Rectal smooth muscle tissue (tissue), 1 donor: ENCODE data around the gene SCYGR3.

Source experiments
- H3K27ac ChIP-seq: one replicate; pipeline ENCODE4 v1.7.0; 2013; ENCODE audit warnings: low read depth, low read length, inconsistent platforms
- H3K27me3 ChIP-seq: one replicate; pipeline ENCODE4 v1.7.0; 2013; ENCODE audit warnings: low read length; ENCODE audit not compliant: control insufficient read depth, insufficient read depth
- H3K36me3 ChIP-seq: one replicate; pipeline ENCODE4 v1.7.0; 2013; ENCODE audit warnings: low read length; ENCODE audit not compliant: control insufficient read depth, insufficient read depth
- H3K4me1 ChIP-seq: one replicate; pipeline ENCODE4 v1.7.0; 2013; ENCODE audit warnings: low read length; ENCODE audit not compliant: control insufficient read depth, insufficient read depth
- H3K4me3 ChIP-seq: one replicate; pipeline ENCODE4 v1.7.0; 2013; ENCODE audit warnings: low read length
- H3K9ac ChIP-seq: one replicate; pipeline ENCODE4 v1.7.0; 2013; ENCODE audit warnings: low read length

The SCYGR3 gene

GRCh38 chr2:227627769-227628168 lies 13.1 kb upstream of the SCYGR3 start:
- no peak overlapping the region for H3K4me3 ChIP-seq
- no peak overlapping the region for H3K27ac ChIP-seq
- H3K36me3 ChIP-seq = no peaks in the 10 kb centered on the region
- H3K4me1 ChIP-seq = no peaks in the 10 kb centered on the region
- no peak overlapping the region for H3K9ac ChIP-seq
- H3K27me3 ChIP-seq = no peaks in the 10 kb centered on the region

- no peaks in the 10 kb centered on the region for H3K4me1 ChIP-seq
- H3K9ac ChIP-seq = no peak overlapping the region
- H3K27me3 ChIP-seq = no peaks in the 10 kb centered on the region
- no peaks in the 10 kb centered on the region for H3K36me3 ChIP-seq
- no peak overlapping the region for H3K27ac ChIP-seq
- H3K4me3 ChIP-seq = no peak overlapping the region
Observed at GRCh38 chr2:227626580-227627151, 12.0 kb upstream of the SCYGR3 start.

- Histone ChIP-seq H3K4me1 (no peaks in the 10 kb centered on the region), H3K4me3 (no peak overlapping the region), H3K36me3 (no peaks in the 10 kb centered on the region), H3K27ac (no peak overlapping the region), H3K9ac (no peak overlapping the region), H3K27me3 (no peaks in the 10 kb centered on the region)
Observed at GRCh38 chr2:227625420-227625819, 10.8 kb upstream of the SCYGR3 start.

GRCh38 chr2:227623226-227623625 lies 8.6 kb upstream of the SCYGR3 start:
- no peak overlapping the region for H3K27ac ChIP-seq
- H3K36me3 ChIP-seq = no peaks in the 10 kb centered on the region
- no peaks in the 10 kb centered on the region for H3K4me1 ChIP-seq
- no peak overlapping the region for H3K9ac ChIP-seq
- H3K27me3 ChIP-seq = no peaks in the 10 kb centered on the region
- H3K4me3 ChIP-seq = no peak overlapping the region

- Histone ChIP-seq H3K4me1 (no peaks in the 10 kb centered on the region), H3K27ac (no peak within 1 kb of the TSS), H3K4me3 (no peak within 1 kb of the TSS), H3K36me3 (no peaks in the 10 kb centered on the region), H3K27me3 (no peaks in the 10 kb centered on the region), H3K9ac (no peak within 1 kb of the TSS)
Observed at GRCh38 chr2:227617316-227618230, 2.9 kb upstream of the SCYGR3 start, which contains the start of gene SCYGR4. SCYGR4 (plus strand) TSS chr2:227617498; CDS start chr2:227617498, 0 bp downstream.

GRCh38 chr2:227616631-227617030 lies 2.0 kb upstream of the SCYGR3 start:
- H3K4me1 ChIP-seq = no peaks in the 10 kb centered on the region

GRCh38 chr2:227615906-227616305 lies 1.3 kb upstream of the SCYGR3 start:
- no peaks in the 10 kb centered on the region for H3K4me1 ChIP-seq
- H3K36me3 ChIP-seq = no peaks in the 10 kb centered on the region
- no peak overlapping the region for H3K9ac ChIP-seq
- H3K4me3 ChIP-seq = no peak overlapping the region
- H3K27me3 ChIP-seq = no peaks in the 10 kb centered on the region
- no peak overlapping the region for H3K27ac ChIP-seq

More at GRCh38 chr2:227616631-227617030, 2.0 kb upstream of the SCYGR3 start:
- no peak overlapping the region for H3K9ac ChIP-seq
- H3K27ac ChIP-seq = no peak overlapping the region
- H3K36me3 ChIP-seq = no peaks in the 10 kb centered on the region
- no peak overlapping the region for H3K4me3 ChIP-seq
- no peaks in the 10 kb centered on the region for H3K27me3 ChIP-seq

GRCh38 chr2:227615181-227615580 lies 541 bp upstream of the SCYGR3 start:
- Histone ChIP-seq H3K9ac (no peak overlapping the region), H3K27ac (no peak overlapping the region), H3K27me3 (no peaks in the 10 kb centered on the region), H3K4me3 (no peak overlapping the region), H3K36me3 (no peaks in the 10 kb centered on the region), H3K4me1 (no peaks in the 10 kb centered on the region)

GRCh38 chr2:227614246-227614645 lies 394 bp downstream of the SCYGR3 start:
- no peak overlapping the region for H3K9ac ChIP-seq
- H3K27ac ChIP-seq = no peak overlapping the region
- no peaks in the 10 kb centered on the region for H3K4me1 ChIP-seq
- H3K36me3 ChIP-seq = no peaks in the 10 kb centered on the region
- H3K4me3 ChIP-seq = no peak overlapping the region
- H3K27me3 ChIP-seq = no peaks in the 10 kb centered on the region

GRCh38 chr2:227613272-227613660 lies 1.4 kb downstream of the SCYGR3 start:
- no peak overlapping the region for H3K27ac ChIP-seq
- no peak overlapping the region for H3K9ac ChIP-seq
- H3K36me3 ChIP-seq = no peaks in the 10 kb centered on the region
- no peaks in the 10 kb centered on the region for H3K4me1 ChIP-seq
- H3K27me3 ChIP-seq = no peaks in the 10 kb centered on the region
- no peak overlapping the region for H3K4me3 ChIP-seq

GRCh38 chr2:227612546-227613271 lies 1.9 kb downstream of the SCYGR3 start:
- Histone ChIP-seq H3K27me3 (no peaks in the 10 kb centered on the region), H3K36me3 (no peaks in the 10 kb centered on the region), H3K27ac (no peak overlapping the region), H3K4me1 (no peaks in the 10 kb centered on the region), H3K4me3 (no peak overlapping the region), H3K9ac (no peak overlapping the region)

- no peaks in the 10 kb centered on the region for H3K27me3 ChIP-seq
- no peaks in the 10 kb centered on the region for H3K36me3 ChIP-seq
- no peak overlapping the region for H3K9ac ChIP-seq
- H3K4me1 ChIP-seq = no peaks in the 10 kb centered on the region
- no peak overlapping the region for H3K4me3 ChIP-seq
- H3K27ac ChIP-seq = no peak overlapping the region
Observed at GRCh38 chr2:227610123-227610522, 4.5 kb downstream of the SCYGR3 start.
